ENCODE results near the gene CRTC1. TPM values are rescaled to one million over a fixed set of nuclear protein-coding genes. Genes with fewer than 3 reads are reported as not detected.

Gene CRTC1
- total RNA-seq, 4 donors from 2014 or later = 1.8 to 3.6 (median 2.1) TPM

GRCh38 chr19:18645035-18645511, 38.4 kb upstream of the CRTC1 start:
- intact Hi-C loops (cut with DNase I) = no loop called here
- Histone ChIP-seq H3K27ac (peak overlapping the region in 3 of 4 donors; percentile 53 to 61 (median 61)), H3K4me1 (peaks cover 22 to 52% (median 34%) of the 10 kb centered on the region in 3 donors), H3K36me3 (no peaks in the 10 kb centered on the region), H3K9me3 (no peaks in the 10 kb centered on the region), H3K4me3 (peak overlapping the region in 2 of 4 donors; percentile 3 to 28), H3K27me3 (no peaks in the 10 kb centered on the region)
- WGBS, 2 donors = 56% methylated on average over 10 of the region's 13 CpGs; no CpG with 5 or more reads in 1 of the 2 donors
- DNase-seq = no peak
- TF ChIP-seq POLR2A (IDR thresholded peaks at IDR 0.05) = no peak
- TF ChIP-seq CTCF (IDR thresholded peaks at IDR 0.05) = no peak

GRCh38 chr19:18646535-18647370, 36.7 kb upstream of the CRTC1 start:
- no peak overlapping the region for H3K4me3 ChIP-seq
- no peaks in the 10 kb centered on the region for H3K27me3 ChIP-seq
- H3K4me1 ChIP-seq = peaks cover 25 to 69% (median 50%) of the 10 kb centered on the region in 3 donors
- H3K9me3 ChIP-seq = no peaks in the 10 kb centered on the region
- TF ChIP-seq CTCF (IDR thresholded peaks at IDR 0.05) = no peak
- no peak for TF ChIP-seq POLR2A (IDR thresholded peaks at IDR 0.05)
- intact Hi-C loops (cut with DNase I) = no loop called here
- DNase-seq = no peak
- WGBS, 2 donors = 90 to 97% methylated on average over 19 to 24 of the region's 34 CpGs
- H3K36me3 ChIP-seq = no peaks in the 10 kb centered on the region
- H3K27ac ChIP-seq = peak overlapping the region in 2 of 4 donors; percentile 21 to 77

- H3K36me3 ChIP-seq = no peaks in the 10 kb centered on the region
- DNase-seq = no peak
- WGBS, 2 donors = 92 to 100% methylated on average over 1 of the region's 1 CpG
- peaks cover 25 to 73% (median 53%) of the 10 kb centered on the region in 3 donors for H3K4me1 ChIP-seq
- no peak overlapping the region for H3K4me3 ChIP-seq
- H3K9me3 ChIP-seq = no peaks in the 10 kb centered on the region
- H3K27me3 ChIP-seq = no peaks in the 10 kb centered on the region
- no peak for TF ChIP-seq CTCF (IDR thresholded peaks at IDR 0.05)
- TF ChIP-seq POLR2A (IDR thresholded peaks at IDR 0.05) = no peak
- peak overlapping the region in 3 of 4 donors; percentile 77 to 95 (median 86) for H3K27ac ChIP-seq
- intact Hi-C loops (cut with DNase I) = no loop called here
Measured at GRCh38 chr19:18647371-18647767, 36.1 kb upstream of the CRTC1 start.

GRCh38 chr19:18647807-18648206, 35.7 kb upstream of the CRTC1 start:
- H3K27ac ChIP-seq = peak overlapping the region; percentile 75 to 95 (median 82)
- WGBS, 2 donors = 89 to 97% methylated on average over 2 to 4 of the region's 10 CpGs
- no peaks in the 10 kb centered on the region for H3K36me3 ChIP-seq
- H3K9me3 ChIP-seq = no peaks in the 10 kb centered on the region
- peaks cover 25 to 73% (median 53%) of the 10 kb centered on the region in 3 donors for H3K4me1 ChIP-seq
- intact Hi-C loops (cut with DNase I) = no loop called here
- H3K4me3 ChIP-seq = no peak overlapping the region
- DNase-seq = no peak
- TF ChIP-seq POLR2A (IDR thresholded peaks at IDR 0.05) (no peak), CTCF (IDR thresholded peaks at IDR 0.05) (no peak)
- H3K27me3 ChIP-seq = no peaks in the 10 kb centered on the region

GRCh38 chr19:18648973-18649315, 34.5 kb upstream of the CRTC1 start:
- intact Hi-C loops (cut with DNase I) = no loop called here
- DNase-seq = no peak
- 29 to 67% methylated on average over 6 to 11 of the region's 13 CpGs for whole genome bisulfite sequencing, 2 donors
- H3K4me3 ChIP-seq = peak overlapping the region in 2 of 4 donors; percentile 9 to 54
- peak overlapping the region; percentile 75 to 95 (median 82) for H3K27ac ChIP-seq
- peaks cover 25 to 73% (median 53%) of the 10 kb centered on the region in 3 donors for H3K4me1 ChIP-seq
- no peaks in the 10 kb centered on the region for H3K36me3 ChIP-seq
- H3K27me3 ChIP-seq = no peaks in the 10 kb centered on the region
- TF ChIP-seq POLR2A (IDR thresholded peaks at IDR 0.05) (no peak), CTCF (IDR thresholded peaks at IDR 0.05) (no peak)
- H3K9me3 ChIP-seq = no peaks in the 10 kb centered on the region
